SK-N-SH (cell line): ENCODE results near the gene OR6C68. TPM values are rescaled to one million over a fixed set of nuclear protein-coding genes. Genes with fewer than 3 reads are reported as not detected.

Source experiments
- CTCF ChIA-PET: fragments of 300-600, 350-600 bp; formaldehyde crosslinking; extraction: SDS; loops from one replicate; lab custom pipeline; 2021; lab: Yijun Ruan, JAX
- POLR2A ChIA-PET: fragments of 350-600 bp; sonication (Branson Sonifier 250); formaldehyde crosslinking; extraction: SDS; loops from one replicate; lab custom pipeline; 2020; ENCODE audit warnings: antibody characterized with exemption, inconsistent platforms; lab: Yijun Ruan, JAX
- DNase-seq: peaks from one replicate; pipeline ENCODE4 v3.0.0; 2012
- H2AFZ ChIP-seq: fragments of 200-600 bp; sonication (generic); 2 replicates; pipeline ENCODE4 v1.8.1; 2016; ENCODE audit warnings: antibody characterized with exemption, mild to moderate bottlenecking, low read depth
- H3F3A ChIP-seq: fragments of 200-600 bp; sonication (generic); replicated peaks from 2 replicates; pipeline ENCODE3; 2016; ENCODE audit warnings: antibody characterized with exemption, mild to moderate bottlenecking; ENCODE audit not compliant: insufficient read depth
- H3K27ac ChIP-seq, 2 experiments: fragments of 200-500 bp in 1 of 2; fragments of 200-600 bp in 1 of 2; sonication (Bioruptor generic) in 1 of 2; sonication (generic), shearing (Covaris generic) in 1 of 2; 2 replicates each; pipeline versions ENCODE4 v1.5.1 to v1.6.1; 2014 to 2016; ENCODE audit warnings: low read depth in 2 of 2, inconsistent platforms in 1 of 2, low read length in 1 of 2, mild to moderate bottlenecking in 1 of 2, mixed read lengths in 1 of 2
- H3K27me3 ChIP-seq: fragments of 200-600 bp; sonication (generic), shearing (Covaris generic); 2 replicates; pipeline ENCODE4 v1.6.1; 2016; ENCODE audit warnings: mixed run types; ENCODE audit not compliant: insufficient read depth
- H3K36me3 ChIP-seq, 2 experiments: fragments of 200-500 bp in 1 of 2; fragments of 200-600 bp in 1 of 2; sonication (Bioruptor generic) in 1 of 2; sonication (generic) in 1 of 2; replicated peaks in 1 of 2; 2 replicates each; pipeline versions ENCODE3 to v1.5.1; 2014 to 2016; ENCODE audit warnings: low read length in 1 of 2, mild to moderate bottlenecking in 1 of 2; ENCODE audit not compliant: insufficient read depth in 2 of 2, control insufficient read depth in 1 of 2
- H3K4me1 ChIP-seq, 2 experiments: fragments of 200-500 bp in 1 of 2; fragments of 200-600 bp in 1 of 2; sonication (Bioruptor generic) in 1 of 2; sonication (generic), shearing (Covaris generic) in 1 of 2; 2 replicates each; pipeline versions ENCODE4 v1.5.1 to v1.6.1; 2014 to 2016; ENCODE audit warnings: low read depth in 1 of 2, low read length in 1 of 2, mixed run types in 1 of 2; ENCODE audit not compliant: insufficient read depth in 2 of 2, control insufficient read depth in 1 of 2
- H3K4me2 ChIP-seq: fragments of 200-600 bp; sonication (generic), shearing (Covaris generic); 2 replicates; pipeline ENCODE4 v1.6.1; 2017; ENCODE audit warnings: mixed run types
- H3K4me3 ChIP-seq, 2 experiments: fragments of 200-500 bp in 1 of 2; fragments of 200-600 bp in 1 of 2; sonication (Bioruptor generic) in 1 of 2; sonication (generic), shearing (Covaris generic) in 1 of 2; 2 replicates each; pipeline versions ENCODE4 v1.5.1 to v1.8.1; 2014 to 2016; ENCODE audit warnings: low read depth in 2 of 2, inconsistent platforms in 1 of 2, low read length in 1 of 2, mild to moderate bottlenecking in 1 of 2, mixed read lengths in 1 of 2, moderate library complexity in 1 of 2
- H3K79me2 ChIP-seq: fragments of 200-600 bp; sonication (generic); 2 replicates; pipeline ENCODE4 v1.8.1; 2017; ENCODE audit warnings: mild to moderate bottlenecking; ENCODE audit not compliant: insufficient read depth
- H3K9ac ChIP-seq: fragments of 200-600 bp; sonication (generic); 2 replicates; pipeline ENCODE4 v1.6.1; 2017; ENCODE audit warnings: mixed run types
- H3K9me2 ChIP-seq: fragments of 200-600 bp; sonication (generic); 2 replicates; pipeline ENCODE4 v1.6.1; 2017; ENCODE audit warnings: mixed run types
- H3K9me3 ChIP-seq: fragments of 200-600 bp; sonication (generic); 2 replicates; pipeline ENCODE4 v1.6.1; 2017; ENCODE audit warnings: mixed run types, mild to moderate bottlenecking, moderate library complexity
- H4K20me1 ChIP-seq: fragments of 200-600 bp; sonication (generic); 2 replicates; pipeline ENCODE4 v1.6.1; 2017; ENCODE audit warnings: mild to moderate bottlenecking, mixed run types; ENCODE audit not compliant: insufficient read depth
- CHD2 ChIP-seq: fragments of 150-350 bp; IDR thresholded peaks from 2 replicates; pipeline ENCODE4 v1.6.1; 2018; ENCODE audit warnings: low read length; ENCODE audit not compliant: partially characterized antibody
- ELF1 ChIP-seq: IDR thresholded peaks from 2 replicates; pipeline ENCODE4 v1.4.0; 2012
- EZH2phosphoT487 ChIP-seq: fragments of 200-600 bp; sonication (generic); IDR thresholded peaks from 2 replicates; pipeline ENCODE4 v1.6.1; 2017; ENCODE audit warnings: low read depth, mixed run types, mild to moderate bottlenecking, antibody characterized with exemption, moderate library complexity, borderline replicate concordance
- FOXJ3 ChIP-seq: sonication (generic); formaldehyde crosslinking; IDR thresholded peaks from 2 replicates; pipeline ENCODE4 v1.5.1; 2020; ENCODE audit warnings: mild to moderate bottlenecking, missing genetic modification reagents
- GATA2 ChIP-seq: sonication (generic); formaldehyde crosslinking; IDR thresholded peaks from 2 replicates; pipeline ENCODE4 v1.5.0; 2020; ENCODE audit warnings: mild to moderate bottlenecking, missing genetic modification reagents
- IRF3 ChIP-seq: fragments of 150-350 bp; IDR thresholded peaks from 2 replicates; pipeline ENCODE4 v1.6.1; 2016; ENCODE audit warnings: mild to moderate bottlenecking, low read depth, low read length
- MEF2A ChIP-seq: IDR thresholded peaks from 2 replicates; pipeline ENCODE4 v1.4.0; 2012; ENCODE audit warnings: low read depth, borderline replicate concordance
- MXI1 ChIP-seq: IDR thresholded peaks from 2 replicates; pipeline ENCODE4 v1.6.1; 2012; ENCODE audit warnings: mild to moderate bottlenecking, low read depth, low read length, improper control_type of control experiment
- NRF1 ChIP-seq: IDR thresholded peaks from 2 replicates; pipeline ENCODE4 v1.6.1; 2012; ENCODE audit warnings: low read depth, mild to moderate bottlenecking, low read length
- RAD21 ChIP-seq: IDR thresholded peaks from 2 replicates; pipeline ENCODE4 v1.6.1; 2012; ENCODE audit warnings: mild to moderate bottlenecking, low read length
- RCOR1 ChIP-seq: fragments of 150-350 bp; IDR thresholded peaks from 2 replicates; pipeline ENCODE4 v1.6.1; 2017; ENCODE audit warnings: antibody characterized with exemption, low read length
- REST ChIP-seq: IDR thresholded peaks from 2 replicates; pipeline ENCODE4 v1.6.1; 2012; ENCODE audit warnings: mild to moderate bottlenecking, low read depth, low read length, moderate library complexity
- RXRA ChIP-seq: IDR thresholded peaks from 2 replicates; pipeline ENCODE4 v1.4.0; 2012; ENCODE audit warnings: low read depth, mild to moderate bottlenecking, borderline replicate concordance
- SIN3A ChIP-seq: IDR thresholded peaks from 2 replicates; pipeline ENCODE4 v1.6.1; 2012; ENCODE audit warnings: low read depth, mild to moderate bottlenecking, low read length, moderate library complexity, borderline replicate concordance
- TAF1 ChIP-seq: IDR thresholded peaks from 2 replicates; pipeline ENCODE4 v1.6.1; 2012; ENCODE audit warnings: low read depth, mild to moderate bottlenecking, low read length, moderate library complexity, borderline replicate concordance
- YY1 ChIP-seq: IDR thresholded peaks from 2 replicates; pipeline ENCODE4 v1.4.0; 2012; ENCODE audit warnings: low read depth, mild to moderate bottlenecking
- WGBS: methylation state at CpG from one replicate; pipeline ENCODE4 v1.1.6; 2017; ENCODE audit warnings: low lambda C conversion rate; 5-methylcytosine and 5-hydroxymethylcytosine counted together
- polyA plus RNA-seq, 3 experiments: library from polyadenylated mRNA; depleted of rRNA; stranded (reverse); fragments of >200 nt; gene quantifications; 2 replicates each; pipeline ENCODE4 v1.2.3, GENCODE V29; 2012

OR6C68 gene
- not detected in 2 replicates for polyA plus RNA-seq (2012; rRNA removed)
- polyA plus RNA-seq (2012; cell fraction: cytosol; rRNA removed), result not detected in 2 replicates
- not detected in 2 replicates for polyA plus RNA-seq (2012; cell fraction: nucleus; rRNA removed)

- ChIA-PET POLR2A (no interaction called here), CTCF (interaction anchor here (0.8 to 1.3 kb wide), 2 partner anchors 19 to 23 kb away, joined by 3 to 4 read pairs; no protein-coding TSS in a partner anchor)
- Histone ChIP-seq H3K9me2 (no peaks in the 10 kb centered on the region), H2AFZ (no peak within 1 kb of the TSS), H3K4me3 (no peak within 1 kb of the TSS), H3K79me2 (no peaks in the 10 kb centered on the region), H3K9ac (no peak within 1 kb of the TSS), H3K9me3 (no peaks in the 10 kb centered on the region), H3K27ac (no peak within 1 kb of the TSS), H3K4me2 (no peak within 1 kb of the TSS), H4K20me1 (no peaks in the 10 kb centered on the region), H3K4me1 (no peaks in the 10 kb centered on the region), H3K36me3 (no peaks in the 10 kb centered on the region), H3K27me3 (no peaks in the 10 kb centered on the region), H3F3A (no peaks in the 10 kb centered on the region)
- DNase-seq, result no peak
- WGBS, result 2% methylated on average over 2 of the region's 2 CpGs
- no peak for TF ChIP-seq RAD21
- TF ChIP-seq NRF1, result no peak
- TF ChIP-seq SIN3A, result no peak
- no peak for TF ChIP-seq GATA2
- TF ChIP-seq IRF3, result no peak
- TF ChIP-seq RCOR1, result no peak
- TF ChIP-seq EZH2phosphoT487, result no peak
- TF ChIP-seq FOXJ3, result no peak
- TF ChIP-seq ELF1, result no peak
- no peak for TF ChIP-seq REST
- TF ChIP-seq CHD2, result no peak
- no peak for TF ChIP-seq MXI1
- TF ChIP-seq RXRA, result no peak
- TF ChIP-seq MEF2A, result no peak
- no peak for TF ChIP-seq TAF1
- no peak for TF ChIP-seq YY1
Observed at GRCh38 chr12:55492078-55492477, at the start of gene OR6C68. Gene OR6C68, plus strand, starts transcription at chr12:55492378. Its CDS starts 0 bp downstream, at chr12:55492378.
